SIG-M5 (cell line): ENCODE results near the gene CD37.
"Not testable (repeated sequence)": the region's sequence is repeated elsewhere in the genome, so short reads cannot be mapped to it uniquely, and the experiment has no call there.

Source experiments
- DNase-seq: peaks from one replicate; lab custom pipeline; 2025; lab: John Stamatoyannopoulos, UW

CD37 gene

DNA sequence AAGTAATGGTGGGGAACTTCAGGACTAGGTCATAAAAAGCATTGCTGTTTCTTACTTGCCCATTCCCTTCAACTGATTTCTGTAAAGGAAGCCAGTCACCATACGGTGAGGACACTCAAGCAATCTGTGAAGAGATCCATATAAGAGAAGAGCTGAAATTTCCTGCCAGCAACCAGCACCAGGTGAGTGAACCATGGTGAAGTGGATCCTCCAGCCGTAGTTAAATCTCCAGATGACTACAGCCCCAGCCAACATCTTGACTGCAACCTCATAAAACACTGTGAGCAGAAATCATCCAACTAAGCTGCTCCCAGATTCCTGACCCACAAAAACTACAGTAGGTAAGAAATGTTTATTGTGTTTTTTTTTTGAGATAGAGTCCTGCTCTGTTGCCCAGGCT is 6.5 kb upstream of the CD37 start:
- no peak for DNase-seq

GRCh38 chr19:49331187-49331586 is 4.0 kb upstream of the CD37 start:
- not testable (repeated sequence) for DNase-seq

DNA sequence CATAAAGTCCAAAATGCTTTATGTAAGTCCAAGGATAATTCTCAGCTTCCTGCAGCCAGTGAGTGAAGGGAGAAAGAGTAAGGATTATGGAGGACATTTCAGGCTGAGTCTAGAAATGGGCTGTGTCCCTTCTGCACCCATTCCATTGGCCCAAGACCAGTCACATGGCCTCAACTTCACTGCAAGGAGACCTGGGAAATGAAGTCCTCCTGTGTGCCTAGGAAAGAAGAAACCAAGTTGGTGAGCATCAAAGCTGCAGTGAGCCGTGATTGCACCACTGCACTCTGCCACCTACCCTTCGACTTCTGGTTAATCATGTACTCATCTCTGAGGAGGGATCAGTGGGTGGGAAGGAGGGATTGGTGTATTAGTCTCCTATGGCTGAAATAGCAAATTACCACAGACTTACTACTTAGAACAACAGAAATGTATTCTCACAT is 3.6 kb upstream of the CD37 start:
- DNase-seq: peak; percentile 37

DNA sequence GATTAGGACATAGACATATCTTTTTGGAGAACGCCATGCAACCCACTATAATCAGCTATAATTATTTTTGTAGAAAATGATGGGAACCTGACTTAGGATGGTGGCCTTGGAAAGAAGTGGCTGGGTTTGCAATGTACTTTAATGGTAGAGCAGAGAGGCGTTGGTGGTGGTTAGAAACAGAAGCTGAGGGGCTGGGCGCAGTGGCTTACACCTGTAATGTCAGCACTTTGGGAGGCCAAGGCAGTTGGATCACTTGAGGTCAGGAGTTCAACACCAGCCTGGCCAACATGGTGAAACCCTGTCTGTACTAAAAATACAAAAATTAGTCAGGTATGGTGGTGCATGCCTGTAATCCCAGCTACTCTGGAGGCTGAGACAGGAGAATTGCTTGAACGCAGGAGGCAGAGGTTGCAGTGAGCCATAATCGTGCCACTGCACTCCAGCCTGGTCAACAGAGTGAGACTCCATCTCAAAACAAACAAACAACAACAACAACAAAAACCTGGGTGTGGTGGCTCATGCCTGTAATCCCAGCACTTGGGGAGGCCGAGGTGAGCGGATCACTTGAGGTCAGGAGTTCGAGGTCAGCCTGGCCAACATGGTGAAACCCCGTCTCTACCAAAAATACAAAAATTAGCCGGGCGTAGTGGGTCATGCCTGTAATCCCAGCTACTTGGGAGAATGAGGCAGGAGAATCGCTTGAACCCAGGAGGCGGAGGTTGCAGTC is 2.4 kb upstream of the CD37 start:
- DNase-seq: not testable (repeated sequence)

GRCh38 chr19:49333418-49333805 is 1.8 kb upstream of the CD37 start:
- DNase-seq: no peak

- DNase-seq: no peak
Measured at GRCh38 chr19:49333811-49334288, 1.4 kb upstream of the CD37 start.

GRCh38 chr19:49335784-49336481 is 727 bp downstream of the CD37 start:
- no peak for DNase-seq

DNA sequence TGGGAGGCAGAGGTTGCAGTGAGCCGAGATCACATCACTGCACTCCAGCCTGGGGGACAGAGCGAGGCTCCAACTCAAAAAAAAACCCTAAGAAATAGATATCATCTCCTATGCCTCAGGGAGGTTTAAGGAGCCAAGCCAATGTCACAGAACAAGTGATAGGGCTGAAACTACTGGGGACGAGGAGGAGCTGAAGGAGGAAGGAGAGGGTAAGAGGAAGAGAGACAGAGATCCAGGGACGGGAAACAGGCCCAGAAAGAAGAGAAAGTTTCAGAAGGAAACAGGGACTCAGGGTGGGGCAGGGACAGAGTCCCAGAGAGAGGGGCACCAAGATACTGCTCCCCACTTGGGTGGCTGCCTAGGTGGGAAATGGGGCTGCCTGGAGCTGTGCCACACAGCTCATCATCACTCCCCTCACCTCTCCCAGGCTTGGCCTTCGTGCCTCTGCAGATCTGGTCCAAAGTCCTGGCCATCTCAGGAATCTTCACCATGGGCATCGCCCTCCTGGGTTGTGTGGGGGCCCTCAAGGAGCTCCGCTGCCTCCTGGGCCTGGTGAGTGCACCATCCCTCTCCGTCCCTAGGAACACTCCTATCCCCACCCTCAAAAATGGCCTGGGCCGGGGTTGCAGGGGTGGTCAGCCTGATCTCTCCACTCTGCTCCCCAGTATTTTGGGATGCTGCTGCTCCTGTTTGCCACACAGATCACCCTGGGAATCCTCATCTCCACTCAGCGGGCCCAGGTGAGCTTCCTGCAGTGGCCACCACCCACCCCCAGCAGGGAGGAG is 1.5 kb downstream of the CD37 start:
- no peak for DNase-seq

- DNase-seq: no peak
Measured at GRCh38 chr19:49337267-49338022, 2.2 kb downstream of the CD37 start.

DNA sequence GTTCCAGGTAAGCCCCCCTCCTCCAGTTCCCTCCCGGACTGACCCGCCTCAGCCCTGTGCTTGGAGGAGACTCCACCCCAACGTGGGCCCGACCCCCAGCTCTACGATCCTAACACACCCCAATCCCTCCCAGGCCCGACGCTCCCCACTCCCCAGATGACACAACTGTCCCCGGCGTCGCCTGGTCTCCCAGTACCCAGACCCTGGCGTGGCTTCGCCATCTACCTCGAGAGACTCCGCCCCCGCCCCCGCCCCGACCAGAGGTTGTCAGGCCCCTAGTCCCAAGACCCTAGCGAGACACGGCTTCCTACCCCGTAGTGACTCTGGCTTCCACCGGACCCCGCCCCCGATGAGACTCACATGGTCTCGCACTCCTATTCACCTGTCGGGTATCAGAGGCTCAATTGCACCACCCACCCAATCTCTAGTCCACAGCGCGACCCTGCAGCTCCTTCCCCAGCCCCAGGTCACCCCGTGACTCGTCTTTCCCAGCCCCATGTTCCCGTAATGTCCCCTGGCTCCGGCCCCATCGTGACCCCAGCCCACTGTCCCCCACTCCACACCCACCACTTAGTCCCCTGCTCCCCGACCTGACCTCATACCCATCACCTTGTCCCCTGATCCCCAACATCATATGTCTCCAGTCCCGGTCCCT is 2.9 kb downstream of the CD37 start:
- no peak for DNase-seq

DNA sequence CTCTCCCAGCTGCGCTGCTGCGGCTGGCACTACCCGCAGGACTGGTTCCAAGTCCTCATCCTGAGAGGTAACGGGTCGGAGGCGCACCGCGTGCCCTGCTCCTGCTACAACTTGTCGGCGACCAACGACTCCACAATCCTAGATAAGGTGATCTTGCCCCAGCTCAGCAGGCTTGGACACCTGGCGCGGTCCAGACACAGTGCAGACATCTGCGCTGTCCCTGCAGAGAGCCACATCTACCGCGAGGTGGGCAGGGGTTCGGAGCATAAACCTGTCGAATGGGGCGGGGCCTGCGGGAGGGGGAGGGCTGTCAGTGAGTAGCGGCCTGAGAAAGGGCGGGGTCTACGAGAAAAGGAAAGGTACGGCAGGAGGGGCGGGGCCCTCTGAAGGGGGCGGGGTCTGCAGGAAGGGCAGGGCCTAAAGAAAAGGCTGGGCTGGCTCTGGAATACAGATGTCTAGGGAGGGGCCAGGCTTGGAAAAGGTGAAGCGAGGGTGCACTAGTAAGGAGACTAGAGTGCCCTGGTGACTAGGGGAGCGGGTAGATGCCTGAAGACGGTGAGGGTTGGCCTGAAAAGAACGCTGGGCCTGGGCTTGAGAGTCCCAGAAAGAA is 3.6 kb downstream of the CD37 start:
- no peak for DNase-seq

DNA sequence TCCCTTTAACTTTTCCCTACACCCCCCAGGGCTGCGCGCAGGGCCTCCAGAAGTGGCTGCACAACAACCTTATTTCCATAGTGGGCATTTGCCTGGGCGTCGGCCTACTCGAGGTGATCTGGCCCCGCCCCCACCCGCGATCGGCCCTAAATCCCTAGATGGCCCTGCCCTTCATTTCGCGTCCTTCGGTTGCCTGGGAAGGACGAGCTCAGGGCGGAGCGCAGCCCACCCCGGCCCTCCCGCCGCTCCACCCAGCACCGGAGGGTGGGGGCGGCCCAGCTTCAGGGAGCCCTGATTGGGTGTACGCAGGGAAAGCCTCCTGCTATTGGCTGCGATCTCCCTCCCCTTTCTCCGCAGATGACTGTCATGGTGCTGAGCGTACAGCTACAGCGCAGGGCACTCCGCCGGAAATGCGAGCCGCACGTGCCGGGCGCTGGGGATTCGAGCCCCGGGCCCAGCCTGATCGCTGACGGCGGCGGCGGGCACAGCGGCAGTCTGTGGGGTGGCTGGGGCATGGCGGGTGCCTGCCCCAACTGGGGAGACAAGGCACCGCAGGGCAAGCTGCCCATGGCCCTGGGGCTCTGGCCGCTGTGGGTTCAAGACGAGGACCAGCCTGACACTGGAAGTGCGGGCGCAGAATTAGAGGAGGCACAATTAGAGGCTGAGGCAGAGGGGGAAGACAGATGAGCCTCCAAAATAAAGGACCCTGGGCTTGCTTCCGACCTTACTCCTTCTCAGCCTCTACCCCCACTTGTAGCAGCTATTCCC is 4.3 kb downstream of the CD37 start:
- DNase-seq: no peak

DNA sequence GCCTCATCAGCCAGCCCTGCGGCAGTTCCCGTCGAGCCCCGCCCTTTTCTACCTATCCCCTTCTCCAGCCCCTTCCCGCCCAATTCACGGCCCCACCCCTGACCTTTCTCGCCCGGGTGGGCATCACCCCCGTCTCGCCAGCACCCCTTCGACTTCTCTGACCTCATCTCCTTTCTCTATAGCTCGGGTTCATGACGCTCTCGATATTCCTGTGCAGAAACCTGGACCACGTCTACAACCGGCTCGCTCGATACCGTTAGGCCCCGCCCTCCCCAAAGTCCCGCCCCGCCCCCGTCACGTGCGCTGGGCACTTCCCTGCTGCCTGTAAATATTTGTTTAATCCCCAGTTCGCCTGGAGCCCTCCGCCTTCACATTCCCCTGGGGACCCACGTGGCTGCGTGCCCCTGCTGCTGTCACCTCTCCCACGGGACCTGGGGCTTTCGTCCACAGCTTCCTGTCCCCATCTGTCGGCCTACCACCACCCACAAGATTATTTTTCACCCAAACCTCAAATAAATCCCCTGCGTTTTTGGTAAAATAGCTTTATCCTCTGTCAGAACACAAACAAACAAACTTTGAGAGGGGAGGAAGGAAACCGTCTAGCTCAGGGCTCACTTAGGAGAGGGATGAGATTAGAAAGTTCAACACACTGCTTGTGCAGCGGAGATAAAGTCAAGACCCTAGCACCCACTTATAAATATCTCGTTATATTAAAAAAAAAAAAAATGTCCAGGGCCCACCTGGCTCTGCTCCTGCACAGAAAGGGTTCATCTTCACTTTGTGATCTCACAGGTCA is 5.1 kb downstream of the CD37 start:
- no peak for DNase-seq

GRCh38 chr19:49340865-49341718 is 5.9 kb downstream of the CD37 start:
- DNase-seq: no peak

DNA sequence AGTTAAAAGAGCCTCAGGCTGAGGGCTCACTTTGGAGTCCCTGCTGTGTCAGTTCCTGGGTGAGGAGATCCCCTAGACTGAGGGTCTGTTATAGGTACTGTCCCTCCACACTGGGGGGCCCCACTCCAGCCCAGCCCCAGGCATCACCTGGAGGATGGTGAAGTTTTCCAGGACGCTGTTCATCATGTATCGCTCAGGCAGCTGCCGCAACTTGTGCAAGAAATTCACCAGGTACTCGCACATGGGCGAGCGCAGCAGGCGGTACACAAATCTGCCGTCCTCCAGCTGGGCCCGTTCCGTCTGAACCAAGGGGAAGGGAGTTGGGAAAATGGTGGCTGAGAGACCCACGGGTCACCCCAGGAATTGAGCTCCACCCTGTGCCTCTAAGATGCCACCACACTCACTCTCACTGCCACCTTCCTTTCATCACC is 7.1 kb downstream of the CD37 start:
- DNase-seq: no peak

GRCh38 chr19:49343123-49343522 is 7.9 kb downstream of the CD37 start:
- no peak for DNase-seq

DNA sequence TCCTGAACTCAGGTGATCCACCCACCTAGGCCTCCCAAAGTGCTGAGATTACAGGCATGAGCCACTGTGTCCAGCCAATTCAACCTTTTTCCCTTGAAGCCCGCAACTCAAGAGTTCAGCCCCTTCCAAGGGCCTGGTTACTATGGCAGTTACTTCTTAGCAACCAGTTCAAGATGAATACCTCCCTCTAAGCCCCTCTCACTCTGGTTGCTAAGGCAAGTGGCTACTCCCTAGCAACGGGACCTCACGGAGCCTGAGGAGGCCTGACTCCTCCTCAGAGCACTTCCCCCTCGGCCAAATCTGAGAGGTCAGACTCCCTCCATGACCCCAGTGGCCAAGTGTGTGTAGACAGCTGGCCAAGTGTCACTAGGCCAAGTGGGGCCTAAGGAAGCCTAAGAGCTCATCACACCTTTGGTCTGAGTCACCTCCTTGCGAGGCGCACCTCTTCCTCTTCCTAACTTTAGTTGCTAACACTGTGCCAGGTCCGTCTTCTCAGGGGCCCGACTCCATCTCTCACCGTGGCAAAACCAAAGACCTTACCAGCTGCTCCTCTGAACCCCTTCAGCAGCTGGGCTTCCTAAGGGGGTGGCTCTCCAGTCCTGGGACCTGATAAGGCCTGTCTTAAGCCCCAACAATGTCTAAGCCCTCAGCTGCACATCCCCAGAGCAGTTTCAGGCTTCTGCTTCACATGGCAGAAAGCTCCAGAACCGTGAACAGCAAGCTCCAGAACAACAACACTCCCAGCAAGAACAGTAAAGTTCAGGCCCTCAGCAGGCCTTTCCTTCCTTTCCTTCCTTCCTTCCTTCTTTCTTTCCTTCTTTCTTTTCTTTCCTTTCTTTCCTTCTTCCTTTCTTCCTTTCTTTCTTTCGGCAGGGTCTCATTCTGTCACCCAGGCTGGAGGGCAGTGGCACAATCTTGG is 9.6 kb downstream of the CD37 start:
- DNase-seq: no peak
